GM12874 (cell line): ENCODE measurements around the gene CDKAL1.

ENCODE experiments used
- TF ChIP-seq, protein P1 (sequence below): IDR thresholded peaks from 2 replicates; pipeline ENCODE4 v1.5.1; 2011; ENCODE audit warnings: low read depth, mild to moderate bottlenecking, control low read depth, low read length, moderate library complexity; ENCODE audit not compliant: insufficient read depth

The CDKAL1 gene

DNA sequence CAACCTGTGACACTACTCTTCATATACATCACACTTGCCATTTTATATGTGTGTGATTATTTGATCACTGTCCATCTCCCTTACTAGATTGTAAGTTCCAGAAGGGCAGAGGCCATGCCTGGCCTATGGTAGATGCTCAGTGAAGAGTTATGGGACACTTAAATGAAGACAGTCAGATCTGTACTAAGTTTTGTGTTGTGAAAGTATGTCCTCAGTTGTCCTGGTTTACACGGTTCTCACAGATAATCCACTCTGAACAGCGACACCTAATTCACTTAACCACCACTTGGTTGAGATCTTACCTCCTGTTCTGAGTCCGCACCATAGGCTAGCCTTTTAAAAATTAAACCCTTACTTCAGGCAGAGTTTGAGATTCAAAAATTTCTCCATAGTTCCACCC is 625.2 kb downstream of the CDKAL1 start:
- TF ChIP-seq, protein P1, sequence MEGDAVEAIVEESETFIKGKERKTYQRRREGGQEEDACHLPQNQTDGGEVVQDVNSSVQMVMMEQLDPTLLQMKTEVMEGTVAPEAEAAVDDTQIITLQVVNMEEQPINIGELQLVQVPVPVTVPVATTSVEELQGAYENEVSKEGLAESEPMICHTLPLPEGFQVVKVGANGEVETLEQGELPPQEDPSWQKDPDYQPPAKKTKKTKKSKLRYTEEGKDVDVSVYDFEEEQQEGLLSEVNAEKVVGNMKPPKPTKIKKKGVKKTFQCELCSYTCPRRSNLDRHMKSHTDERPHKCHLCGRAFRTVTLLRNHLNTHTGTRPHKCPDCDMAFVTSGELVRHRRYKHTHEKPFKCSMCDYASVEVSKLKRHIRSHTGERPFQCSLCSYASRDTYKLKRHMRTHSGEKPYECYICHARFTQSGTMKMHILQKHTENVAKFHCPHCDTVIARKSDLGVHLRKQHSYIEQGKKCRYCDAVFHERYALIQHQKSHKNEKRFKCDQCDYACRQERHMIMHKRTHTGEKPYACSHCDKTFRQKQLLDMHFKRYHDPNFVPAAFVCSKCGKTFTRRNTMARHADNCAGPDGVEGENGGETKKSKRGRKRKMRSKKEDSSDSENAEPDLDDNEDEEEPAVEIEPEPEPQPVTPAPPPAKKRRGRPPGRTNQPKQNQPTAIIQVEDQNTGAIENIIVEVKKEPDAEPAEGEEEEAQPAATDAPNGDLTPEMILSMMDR = no peak

DNA sequence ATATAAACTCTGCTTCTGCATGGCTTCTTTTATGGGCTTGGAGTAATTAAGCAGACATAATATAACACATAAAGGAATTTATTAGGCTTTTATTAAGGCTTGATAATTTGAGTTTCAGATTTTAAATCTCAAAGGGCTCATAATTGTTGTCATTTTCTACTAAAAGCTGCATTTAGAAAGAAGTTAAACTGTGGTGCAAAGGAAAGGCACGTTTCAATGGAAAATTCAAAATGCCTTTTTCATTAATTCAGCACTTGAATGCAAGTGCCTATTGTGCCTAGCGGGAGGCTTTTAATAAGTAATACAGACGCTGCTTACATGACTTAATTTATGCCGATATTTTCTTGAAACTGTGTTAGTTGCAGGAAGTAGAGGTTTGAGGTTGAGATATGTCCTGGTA is 627.5 kb downstream of the CDKAL1 start:
- TF ChIP-seq, protein P1 = no peak

DNA sequence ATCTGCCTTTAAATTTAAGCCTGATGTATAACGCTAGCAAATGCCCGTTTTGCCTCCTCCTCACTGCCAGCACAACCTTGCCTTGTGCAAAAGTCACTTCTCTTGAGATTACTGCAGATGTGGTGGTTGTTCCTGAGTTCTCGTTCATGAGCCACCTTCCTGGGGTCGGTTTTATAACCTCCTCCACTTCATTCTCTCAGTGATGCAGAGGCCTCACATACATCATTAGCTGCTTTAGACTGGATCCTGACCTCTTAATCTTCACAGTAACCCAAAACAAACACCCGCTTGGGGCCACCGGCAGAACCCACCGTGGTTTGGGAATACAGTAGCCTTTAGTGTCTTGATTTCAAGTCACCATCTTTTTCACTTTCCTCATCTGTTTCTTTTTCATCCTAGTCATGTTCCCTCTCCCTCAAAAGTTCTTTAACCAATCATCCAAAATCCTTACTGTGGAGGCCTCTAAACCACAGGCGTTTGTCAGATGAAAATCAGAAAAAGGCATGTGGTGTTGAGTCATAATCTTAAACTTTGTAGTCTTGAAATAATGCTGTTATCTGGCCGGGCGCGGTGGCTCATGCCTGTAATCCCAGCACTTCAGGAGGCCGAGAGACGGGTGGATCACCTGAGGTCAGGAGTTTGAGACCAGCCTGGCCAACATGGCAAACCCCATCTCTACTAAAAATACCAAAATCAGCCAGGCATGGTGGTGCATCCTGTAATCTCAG is 629.0 kb downstream of the CDKAL1 start:
- TF ChIP-seq, protein P1 = no peak

DNA sequence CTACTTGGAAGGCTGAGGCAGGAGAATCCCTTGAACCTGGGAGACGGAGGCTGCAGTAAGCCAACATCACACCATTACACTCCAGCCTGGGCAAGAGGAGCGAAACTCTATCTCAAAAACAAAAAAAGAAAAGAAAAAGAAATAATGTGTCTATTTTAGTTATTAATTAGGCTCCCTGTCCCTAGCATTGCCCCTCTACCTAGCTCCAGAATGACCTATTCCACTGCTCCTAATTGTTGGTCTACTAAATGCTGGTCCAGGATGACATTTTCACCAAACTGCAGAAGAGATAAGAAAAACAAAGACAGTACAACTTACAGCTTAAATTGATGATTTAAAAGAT is 629.6 kb downstream of the CDKAL1 start:
- TF ChIP-seq, protein P1 = no peak

DNA sequence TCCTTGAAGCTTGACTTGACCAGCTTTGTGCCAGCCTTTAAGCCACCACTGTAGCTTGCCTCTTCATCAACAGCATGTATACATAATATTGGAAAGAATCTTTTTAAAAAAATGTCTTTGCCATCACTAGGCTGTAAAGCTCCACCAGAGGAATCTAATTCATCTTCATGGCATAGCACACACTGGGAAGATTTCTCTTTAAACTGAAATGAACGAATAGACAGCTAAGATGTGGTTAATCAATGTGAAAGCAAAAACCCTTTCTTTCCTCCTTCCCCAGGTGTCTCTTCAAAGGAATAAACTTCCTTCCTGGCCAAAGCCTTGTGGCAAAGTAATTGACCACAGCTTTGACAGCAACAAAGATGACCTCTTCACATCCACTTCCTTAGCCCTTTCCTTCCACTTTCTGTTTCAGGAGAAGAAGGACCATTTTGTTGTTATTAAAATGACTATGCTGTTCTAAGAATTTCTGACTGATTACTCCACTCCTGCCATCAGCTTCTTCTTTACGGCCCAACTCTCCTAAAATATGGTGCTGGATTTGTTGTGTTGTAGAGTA is 630.6 kb downstream of the CDKAL1 start:
- TF ChIP-seq, protein P1 = no peak

DNA sequence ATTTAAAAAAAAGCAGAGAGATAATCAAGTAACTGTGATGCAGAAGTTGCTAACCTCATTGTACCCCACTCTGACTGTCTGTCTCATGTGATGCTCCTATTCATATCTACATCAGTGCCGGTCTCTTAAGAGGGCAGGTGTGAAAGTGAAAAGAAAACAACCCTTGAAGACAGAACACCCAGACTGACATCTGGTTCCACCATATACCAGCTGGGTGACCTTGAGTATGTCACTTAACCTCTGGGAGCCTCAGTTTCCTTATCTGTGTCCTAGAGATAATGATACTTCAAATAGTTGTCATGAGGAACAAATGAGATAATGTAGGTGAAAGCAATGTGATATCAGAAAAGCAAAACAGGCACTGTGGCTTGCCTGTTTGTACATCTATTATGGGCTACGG is 632.5 kb downstream of the CDKAL1 start:
- TF ChIP-seq, protein P1 = no peak

DNA sequence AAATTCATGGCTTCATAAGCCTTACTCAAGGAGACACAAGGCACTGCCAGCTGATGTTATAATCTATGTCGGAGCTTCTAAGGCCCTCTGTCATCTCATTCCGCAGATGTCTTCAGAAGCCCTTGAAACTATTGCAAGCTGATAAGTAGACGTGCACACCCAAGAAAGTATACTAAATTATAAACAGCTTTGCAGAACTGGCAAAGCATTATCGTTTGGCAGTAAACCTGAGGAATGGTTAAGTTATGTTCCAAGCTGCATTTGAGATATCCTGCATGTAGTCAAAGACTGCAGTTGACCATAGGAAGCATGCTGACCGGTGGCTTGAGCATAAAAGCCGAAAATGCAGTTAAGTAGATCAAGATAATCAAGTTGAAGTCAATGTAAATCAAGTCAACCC is 633.5 kb downstream of the CDKAL1 start:
- TF ChIP-seq, protein P1 = no peak
